SK-N-SH (cell line): Measurements from ENCODE around the gene NRG3. TPM values are rescaled to one million over a fixed set of nuclear protein-coding genes. Genes with fewer than 3 reads are reported as not detected.

ENCODE experiments used
- CTCF ChIA-PET: fragments of 300-600, 350-600 bp; formaldehyde crosslinking; extraction: SDS; loops from one replicate; lab custom pipeline; 2021; lab: Yijun Ruan, JAX
- POLR2A ChIA-PET: fragments of 350-600 bp; sonication (Branson Sonifier 250); formaldehyde crosslinking; extraction: SDS; loops from one replicate; lab custom pipeline; 2020; ENCODE audit warnings: antibody characterized with exemption, inconsistent platforms; lab: Yijun Ruan, JAX
- DNase-seq: peaks from one replicate; pipeline ENCODE4 v3.0.0; 2012
- H2AFZ ChIP-seq: fragments of 200-600 bp; sonication (generic); 2 replicates; pipeline ENCODE4 v1.8.1; 2016; ENCODE audit warnings: antibody characterized with exemption, mild to moderate bottlenecking, low read depth
- H3F3A ChIP-seq: fragments of 200-600 bp; sonication (generic); replicated peaks from 2 replicates; pipeline ENCODE3; 2016; ENCODE audit warnings: antibody characterized with exemption, mild to moderate bottlenecking; ENCODE audit not compliant: insufficient read depth
- H3K27ac ChIP-seq, 2 experiments: fragments of 200-500 bp in 1 of 2; fragments of 200-600 bp in 1 of 2; sonication (Bioruptor generic) in 1 of 2; sonication (generic), shearing (Covaris generic) in 1 of 2; 2 replicates each; pipeline versions ENCODE4 v1.5.1 to v1.6.1; 2014 to 2016; ENCODE audit warnings: low read depth in 2 of 2, inconsistent platforms in 1 of 2, low read length in 1 of 2, mild to moderate bottlenecking in 1 of 2, mixed read lengths in 1 of 2
- H3K27me3 ChIP-seq: fragments of 200-600 bp; sonication (generic), shearing (Covaris generic); 2 replicates; pipeline ENCODE4 v1.6.1; 2016; ENCODE audit warnings: mixed run types; ENCODE audit not compliant: insufficient read depth
- H3K36me3 ChIP-seq, 2 experiments: fragments of 200-500 bp in 1 of 2; fragments of 200-600 bp in 1 of 2; sonication (Bioruptor generic) in 1 of 2; sonication (generic) in 1 of 2; replicated peaks in 1 of 2; 2 replicates each; pipeline versions ENCODE3 to v1.5.1; 2014 to 2016; ENCODE audit warnings: low read length in 1 of 2, mild to moderate bottlenecking in 1 of 2; ENCODE audit not compliant: insufficient read depth in 2 of 2, control insufficient read depth in 1 of 2
- H3K4me1 ChIP-seq, 2 experiments: fragments of 200-500 bp in 1 of 2; fragments of 200-600 bp in 1 of 2; sonication (Bioruptor generic) in 1 of 2; sonication (generic), shearing (Covaris generic) in 1 of 2; 2 replicates each; pipeline versions ENCODE4 v1.5.1 to v1.6.1; 2014 to 2016; ENCODE audit warnings: low read depth in 1 of 2, low read length in 1 of 2, mixed run types in 1 of 2; ENCODE audit not compliant: insufficient read depth in 2 of 2, control insufficient read depth in 1 of 2
- H3K4me2 ChIP-seq: fragments of 200-600 bp; sonication (generic), shearing (Covaris generic); 2 replicates; pipeline ENCODE4 v1.6.1; 2017; ENCODE audit warnings: mixed run types
- H3K4me3 ChIP-seq, 2 experiments: fragments of 200-500 bp in 1 of 2; fragments of 200-600 bp in 1 of 2; sonication (Bioruptor generic) in 1 of 2; sonication (generic), shearing (Covaris generic) in 1 of 2; 2 replicates each; pipeline versions ENCODE4 v1.5.1 to v1.8.1; 2014 to 2016; ENCODE audit warnings: low read depth in 2 of 2, inconsistent platforms in 1 of 2, low read length in 1 of 2, mild to moderate bottlenecking in 1 of 2, mixed read lengths in 1 of 2, moderate library complexity in 1 of 2
- H3K79me2 ChIP-seq: fragments of 200-600 bp; sonication (generic); 2 replicates; pipeline ENCODE4 v1.8.1; 2017; ENCODE audit warnings: mild to moderate bottlenecking; ENCODE audit not compliant: insufficient read depth
- H3K9ac ChIP-seq: fragments of 200-600 bp; sonication (generic); 2 replicates; pipeline ENCODE4 v1.6.1; 2017; ENCODE audit warnings: mixed run types
- H3K9me2 ChIP-seq: fragments of 200-600 bp; sonication (generic); 2 replicates; pipeline ENCODE4 v1.6.1; 2017; ENCODE audit warnings: mixed run types
- H3K9me3 ChIP-seq: fragments of 200-600 bp; sonication (generic); 2 replicates; pipeline ENCODE4 v1.6.1; 2017; ENCODE audit warnings: mixed run types, mild to moderate bottlenecking, moderate library complexity
- H4K20me1 ChIP-seq: fragments of 200-600 bp; sonication (generic); 2 replicates; pipeline ENCODE4 v1.6.1; 2017; ENCODE audit warnings: mild to moderate bottlenecking, mixed run types; ENCODE audit not compliant: insufficient read depth
- CHD2 ChIP-seq: fragments of 150-350 bp; IDR thresholded peaks from 2 replicates; pipeline ENCODE4 v1.6.1; 2018; ENCODE audit warnings: low read length; ENCODE audit not compliant: partially characterized antibody
- ELF1 ChIP-seq: IDR thresholded peaks from 2 replicates; pipeline ENCODE4 v1.4.0; 2012
- EP300 ChIP-seq, 2 experiments: IDR thresholded peaks; 2 replicates each; pipeline versions ENCODE4 v1.4.0 to v1.6.1; 2012; ENCODE audit warnings: borderline replicate concordance in 1 of 2, low read depth in 1 of 2, low read length in 1 of 2
- FOXM1 ChIP-seq: IDR thresholded peaks from 2 replicates; pipeline ENCODE4 v1.4.0; 2012; ENCODE audit warnings: low read depth, mild to moderate bottlenecking
- GABPA ChIP-seq: IDR thresholded peaks from 2 replicates; pipeline ENCODE4 v1.4.0; 2012; ENCODE audit warnings: low read depth, mild to moderate bottlenecking
- JUND ChIP-seq: IDR thresholded peaks from 2 replicates; pipeline ENCODE4 v1.4.0; 2012
- MXI1 ChIP-seq: IDR thresholded peaks from 2 replicates; pipeline ENCODE4 v1.6.1; 2012; ENCODE audit warnings: mild to moderate bottlenecking, low read depth, low read length, improper control_type of control experiment
- NRF1 ChIP-seq: IDR thresholded peaks from 2 replicates; pipeline ENCODE4 v1.6.1; 2012; ENCODE audit warnings: low read depth, mild to moderate bottlenecking, low read length
- RCOR1 ChIP-seq: fragments of 150-350 bp; IDR thresholded peaks from 2 replicates; pipeline ENCODE4 v1.6.1; 2017; ENCODE audit warnings: antibody characterized with exemption, low read length
- RXRA ChIP-seq: IDR thresholded peaks from 2 replicates; pipeline ENCODE4 v1.4.0; 2012; ENCODE audit warnings: low read depth, mild to moderate bottlenecking, borderline replicate concordance
- TAF1 ChIP-seq: IDR thresholded peaks from 2 replicates; pipeline ENCODE4 v1.6.1; 2012; ENCODE audit warnings: low read depth, mild to moderate bottlenecking, low read length, moderate library complexity, borderline replicate concordance
- TCF12 ChIP-seq: IDR thresholded peaks from 2 replicates; pipeline ENCODE4 v1.4.0; 2012
- USF2 ChIP-seq: fragments of 150-350 bp; IDR thresholded peaks from 2 replicates; pipeline ENCODE4 v1.6.1; 2017; ENCODE audit warnings: antibody characterized with exemption, low read length, low read depth, borderline replicate concordance
- YY1 ChIP-seq: IDR thresholded peaks from 2 replicates; pipeline ENCODE4 v1.4.0; 2012; ENCODE audit warnings: low read depth, mild to moderate bottlenecking
- WGBS: methylation state at CpG from one replicate; pipeline ENCODE4 v1.1.6; 2017; ENCODE audit warnings: low lambda C conversion rate; 5-methylcytosine and 5-hydroxymethylcytosine counted together
- polyA plus RNA-seq, 3 experiments: library from polyadenylated mRNA; depleted of rRNA; stranded (reverse); fragments of >200 nt; gene quantifications; 2 replicates each; pipeline ENCODE4 v1.2.3, GENCODE V29; 2012
- TF ChIP-seq, protein P1 (sequence below): IDR thresholded peaks from 2 replicates; pipeline ENCODE4; 2012
- TF ChIP-seq, protein P2 (sequence below): fragments of 150-350 bp; IDR thresholded peaks from 2 replicates; pipeline ENCODE4 v1.6.1; 2016; ENCODE audit warnings: mild to moderate bottlenecking, low read depth, low read length

The NRG3 gene
- polyA plus RNA-seq, 1 of the 3 experiments (the other 2 are of a cell fraction) = 0.03 TPM

- H3K79me2 ChIP-seq = no peaks in the 10 kb centered on the region
- H3K4me1 ChIP-seq = peaks cover 0 to 10% of the 10 kb centered on the region in 2 experiments; a peak in 2 of 4 replicates
- no peak for TF ChIP-seq YY1
- no peak overlapping the region for H3K4me2 ChIP-seq
- no peak for DNase-seq
- no peak overlapping the region for H2AFZ ChIP-seq
- H3K4me3 ChIP-seq = no peak overlapping the region
- 46% methylated on average over 5 of the region's 5 CpGs for WGBS
- no peaks in the 10 kb centered on the region for H3K27me3 ChIP-seq
- H3K9me3 ChIP-seq = no peaks in the 10 kb centered on the region
- CTCF ChIA-PET = no interaction called here
- POLR2A ChIA-PET = no interaction called here
- H3K36me3 ChIP-seq = no peaks in the 10 kb centered on the region
- peak overlapping the region in 1 of 2 experiments; percentile 70; a peak in 2 of 4 replicates for H3K27ac ChIP-seq
- H3F3A ChIP-seq = no peaks in the 10 kb centered on the region
- H3K9me2 ChIP-seq = no peaks in the 10 kb centered on the region
- no peak overlapping the region for H3K9ac ChIP-seq
- no peaks in the 10 kb centered on the region for H4K20me1 ChIP-seq
Measured at GRCh38 chr10:82643601-82644000, 768.6 kb downstream of the NRG3 start.

GRCh38 chr10:82645221-82645620 is 770.2 kb downstream of the NRG3 start:
- Histone ChIP-seq H3F3A (no peaks in the 10 kb centered on the region), H3K9me2 (no peaks in the 10 kb centered on the region), H3K4me1 (peaks cover 0 to 10% of the 10 kb centered on the region in 2 experiments; a peak in 2 of 4 replicates), H2AFZ (no peak overlapping the region), H3K36me3 (no peaks in the 10 kb centered on the region), H3K9ac (no peak overlapping the region), H4K20me1 (no peaks in the 10 kb centered on the region), H3K79me2 (no peaks in the 10 kb centered on the region), H3K27ac (no peak overlapping the region), H3K27me3 (no peaks in the 10 kb centered on the region), H3K4me3 (no peak overlapping the region), H3K9me3 (no peaks in the 10 kb centered on the region), H3K4me2 (no peak overlapping the region)
- DNase-seq = no peak
- TF ChIP-seq USF2 (no peak), YY1 (no peak), CHD2 (no peak), FOXM1 (no peak), ELF1 (no peak), MXI1 (no peak), GABPA (no peak), EP300 (IDR thresholded peaks at IDR 0.05; ENCODE audit: borderline replicate concordance in 1 of 2, low read depth in 1 of 2, low read length in 1 of 2) (no peak), JUND (no peak), NRF1 (no peak), TAF1 (no peak), RXRA (no peak), RCOR1 (no peak), TCF12 (no peak)
- TF ChIP-seq, protein P1, sequence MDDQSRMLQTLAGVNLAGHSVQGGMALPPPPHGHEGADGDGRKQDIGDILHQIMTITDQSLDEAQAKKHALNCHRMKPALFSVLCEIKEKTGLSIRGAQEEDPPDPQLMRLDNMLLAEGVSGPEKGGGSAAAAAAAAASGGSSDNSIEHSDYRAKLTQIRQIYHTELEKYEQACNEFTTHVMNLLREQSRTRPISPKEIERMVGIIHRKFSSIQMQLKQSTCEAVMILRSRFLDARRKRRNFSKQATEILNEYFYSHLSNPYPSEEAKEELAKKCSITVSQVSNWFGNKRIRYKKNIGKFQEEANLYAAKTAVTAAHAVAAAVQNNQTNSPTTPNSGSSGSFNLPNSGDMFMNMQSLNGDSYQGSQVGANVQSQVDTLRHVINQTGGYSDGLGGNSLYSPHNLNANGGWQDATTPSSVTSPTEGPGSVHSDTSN = no peak
- TF ChIP-seq, protein P2, sequence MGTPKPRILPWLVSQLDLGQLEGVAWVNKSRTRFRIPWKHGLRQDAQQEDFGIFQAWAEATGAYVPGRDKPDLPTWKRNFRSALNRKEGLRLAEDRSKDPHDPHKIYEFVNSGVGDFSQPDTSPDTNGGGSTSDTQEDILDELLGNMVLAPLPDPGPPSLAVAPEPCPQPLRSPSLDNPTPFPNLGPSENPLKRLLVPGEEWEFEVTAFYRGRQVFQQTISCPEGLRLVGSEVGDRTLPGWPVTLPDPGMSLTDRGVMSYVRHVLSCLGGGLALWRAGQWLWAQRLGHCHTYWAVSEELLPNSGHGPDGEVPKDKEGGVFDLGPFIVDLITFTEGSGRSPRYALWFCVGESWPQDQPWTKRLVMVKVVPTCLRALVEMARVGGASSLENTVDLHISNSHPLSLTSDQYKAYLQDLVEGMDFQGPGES = no peak
- ChIA-PET POLR2A (no interaction called here), CTCF (no interaction called here)
